ENCODE measurements around the gene ZCCHC9.

DNA sequence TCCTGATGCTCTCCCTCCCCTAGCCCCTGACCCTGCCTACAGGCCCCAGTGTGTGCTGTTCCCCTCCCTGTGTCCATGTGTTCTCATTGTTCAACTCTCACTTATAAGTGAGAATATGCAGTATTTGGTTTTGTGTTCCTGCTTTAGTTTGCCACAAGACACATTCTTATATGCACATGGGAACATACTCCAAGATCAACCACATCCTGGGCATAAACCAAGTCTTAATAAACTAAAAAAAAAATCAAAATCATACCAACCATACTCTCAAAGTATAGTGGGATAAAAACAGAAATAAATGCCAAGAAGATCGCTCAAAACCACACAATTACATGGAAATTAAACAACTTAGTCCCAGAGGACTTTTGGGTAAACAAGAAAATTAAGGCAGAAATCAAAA, 11.2 kb upstream of the ZCCHC9 start:
- TF ChIP-seq, protein P1, sequence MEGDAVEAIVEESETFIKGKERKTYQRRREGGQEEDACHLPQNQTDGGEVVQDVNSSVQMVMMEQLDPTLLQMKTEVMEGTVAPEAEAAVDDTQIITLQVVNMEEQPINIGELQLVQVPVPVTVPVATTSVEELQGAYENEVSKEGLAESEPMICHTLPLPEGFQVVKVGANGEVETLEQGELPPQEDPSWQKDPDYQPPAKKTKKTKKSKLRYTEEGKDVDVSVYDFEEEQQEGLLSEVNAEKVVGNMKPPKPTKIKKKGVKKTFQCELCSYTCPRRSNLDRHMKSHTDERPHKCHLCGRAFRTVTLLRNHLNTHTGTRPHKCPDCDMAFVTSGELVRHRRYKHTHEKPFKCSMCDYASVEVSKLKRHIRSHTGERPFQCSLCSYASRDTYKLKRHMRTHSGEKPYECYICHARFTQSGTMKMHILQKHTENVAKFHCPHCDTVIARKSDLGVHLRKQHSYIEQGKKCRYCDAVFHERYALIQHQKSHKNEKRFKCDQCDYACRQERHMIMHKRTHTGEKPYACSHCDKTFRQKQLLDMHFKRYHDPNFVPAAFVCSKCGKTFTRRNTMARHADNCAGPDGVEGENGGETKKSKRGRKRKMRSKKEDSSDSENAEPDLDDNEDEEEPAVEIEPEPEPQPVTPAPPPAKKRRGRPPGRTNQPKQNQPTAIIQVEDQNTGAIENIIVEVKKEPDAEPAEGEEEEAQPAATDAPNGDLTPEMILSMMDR (IDR thresholded peaks at IDR 0.05; ENCODE audit: low read length) = no peak
- TF ChIP-seq EZH2phosphoT487 (IDR thresholded peaks at IDR 0.05; ENCODE audit: low read length) = no peak

Measured in MM.1S (cell line).